Nephron progenitor cell (in vitro differentiated cells): ENCODE measurements around the gene BEND7.
A peak's percentile ranks its signal among the peaks of the same experiment; 100 is the strongest.

Source experiments
- DNase-seq: peaks from one replicate; pipeline ENCODE4 v3.0.0; 2021
- H3K27ac Mint-ChIP-seq: 2 replicates; pipeline ENCODE4 v1.8.0; 2021; ENCODE audit warnings: mild to moderate bottlenecking, moderate library complexity, mixed read lengths
- H3K27me3 Mint-ChIP-seq: 2 replicates; pipeline ENCODE4 v1.8.0; 2021; ENCODE audit warnings: mild to moderate bottlenecking, low read depth, mixed read lengths; ENCODE audit not compliant: poor library complexity
- H3K36me3 Mint-ChIP-seq: 2 replicates; pipeline ENCODE4 v1.8.0; 2021; ENCODE audit warnings: low read depth, mixed read lengths
- H3K4me1 Mint-ChIP-seq: 2 replicates; pipeline ENCODE4 v1.8.0; 2021; ENCODE audit warnings: mixed read lengths
- H3K4me3 Mint-ChIP-seq: 2 replicates; pipeline ENCODE4 v1.8.0; 2021; ENCODE audit warnings: mild to moderate bottlenecking, moderate library complexity, mixed read lengths
- H3K9me3 Mint-ChIP-seq: 2 replicates; pipeline ENCODE4 v1.8.0; 2021; ENCODE audit warnings: mild to moderate bottlenecking, moderate library complexity, mixed read lengths
- CTCF ChIP-seq: fragments of 200-600 bp; sonication (generic); IDR thresholded peaks from 2 replicates; pipeline ENCODE4 v1.5.0; 2021; ENCODE audit warnings: antibody characterized with exemption

Gene BEND7

GRCh38 chr10:13527864-13528122 lies 1.0 kb downstream of the BEND7 start:
- no peaks in the 10 kb centered on the region for H3K9me3 Mint-ChIP-seq
- H3K27me3 Mint-ChIP-seq: peaks cover 55% of the 10 kb centered on the region
- no peak for DNase-seq
- peaks cover 26% of the 10 kb centered on the region for H3K4me1 Mint-ChIP-seq
- peak overlapping the region; percentile 85 for H3K4me3 Mint-ChIP-seq
- TF ChIP-seq CTCF: no peak
- no peaks in the 10 kb centered on the region for H3K36me3 Mint-ChIP-seq
- no peak overlapping the region for H3K27ac Mint-ChIP-seq

- Mint-ChIP-seq H3K4me1 (peaks cover 30% of the 10 kb centered on the region), H3K27ac (no peak overlapping the region)
- DNase-seq: no peak
These were observed 1.6 kb downstream of the BEND7 start for GRCh38 chr10:13526948-13527863.

GRCh38 chr10:13525663-13526062 lies 3.2 kb downstream of the BEND7 start:
- DNase-seq: no peak
- no peaks in the 10 kb centered on the region for H3K9me3 Mint-ChIP-seq
- no peaks in the 10 kb centered on the region for H3K36me3 Mint-ChIP-seq
- TF ChIP-seq CTCF: no peak
- H3K4me3 Mint-ChIP-seq: no peak overlapping the region
- H3K27ac Mint-ChIP-seq: no peak overlapping the region
- H3K27me3 Mint-ChIP-seq: peaks cover 44% of the 10 kb centered on the region
- peaks cover 40% of the 10 kb centered on the region for H3K4me1 Mint-ChIP-seq

More at GRCh38 chr10:13526948-13527863, 1.6 kb downstream of the BEND7 start:
- H3K4me3 Mint-ChIP-seq: peak overlapping the region; percentile 85
- TF ChIP-seq CTCF: no peak
- H3K27me3 Mint-ChIP-seq: peaks cover 54% of the 10 kb centered on the region
- H3K36me3 Mint-ChIP-seq: no peaks in the 10 kb centered on the region
- H3K9me3 Mint-ChIP-seq: no peaks in the 10 kb centered on the region

GRCh38 chr10:13521026-13521425 lies 7.8 kb downstream of the BEND7 start:
- peaks cover 6% of the 10 kb centered on the region for H3K36me3 Mint-ChIP-seq
- no peak overlapping the region for H3K27ac Mint-ChIP-seq
- peaks cover 40% of the 10 kb centered on the region for H3K4me1 Mint-ChIP-seq
- H3K27me3 Mint-ChIP-seq: peaks cover 9% of the 10 kb centered on the region
- no peaks in the 10 kb centered on the region for H3K9me3 Mint-ChIP-seq
- no peak for TF ChIP-seq CTCF
- DNase-seq: peak; percentile 24
- H3K4me3 Mint-ChIP-seq: no peak overlapping the region

GRCh38 chr10:13520194-13520593 lies 8.6 kb downstream of the BEND7 start:
- Mint-ChIP-seq H3K4me3 (no peak overlapping the region), H3K4me1 (peaks cover 47% of the 10 kb centered on the region), H3K9me3 (no peaks in the 10 kb centered on the region), H3K27ac (no peak overlapping the region), H3K36me3 (peaks cover 12% of the 10 kb centered on the region), H3K27me3 (peaks cover 2% of the 10 kb centered on the region)
- DNase-seq: no peak
- no peak for TF ChIP-seq CTCF
